SK-N-SH (cell line): ENCODE measurements around the gene VAMP2. TPM values are rescaled to one million over a fixed set of nuclear protein-coding genes. Genes with fewer than 3 reads are reported as not detected.

ENCODE experiments used
- CTCF ChIA-PET: fragments of 300-600, 350-600 bp; formaldehyde crosslinking; extraction: SDS; loops from one replicate; lab custom pipeline; 2021; lab: Yijun Ruan, JAX
- POLR2A ChIA-PET: fragments of 350-600 bp; sonication (Branson Sonifier 250); formaldehyde crosslinking; extraction: SDS; loops from one replicate; lab custom pipeline; 2020; ENCODE audit warnings: antibody characterized with exemption, inconsistent platforms; lab: Yijun Ruan, JAX
- DNase-seq: peaks from one replicate; pipeline ENCODE4 v3.0.0; 2012
- H2AFZ ChIP-seq: fragments of 200-600 bp; sonication (generic); 2 replicates; pipeline ENCODE4 v1.8.1; 2016; ENCODE audit warnings: antibody characterized with exemption, mild to moderate bottlenecking, low read depth
- H3F3A ChIP-seq: fragments of 200-600 bp; sonication (generic); replicated peaks from 2 replicates; pipeline ENCODE3; 2016; ENCODE audit warnings: antibody characterized with exemption, mild to moderate bottlenecking; ENCODE audit not compliant: insufficient read depth
- H3K27ac ChIP-seq, 2 experiments: fragments of 200-500 bp in 1 of 2; fragments of 200-600 bp in 1 of 2; sonication (Bioruptor generic) in 1 of 2; sonication (generic), shearing (Covaris generic) in 1 of 2; 2 replicates each; pipeline versions ENCODE4 v1.5.1 to v1.6.1; 2014 to 2016; ENCODE audit warnings: low read depth in 2 of 2, inconsistent platforms in 1 of 2, low read length in 1 of 2, mild to moderate bottlenecking in 1 of 2, mixed read lengths in 1 of 2
- H3K27me3 ChIP-seq: fragments of 200-600 bp; sonication (generic), shearing (Covaris generic); 2 replicates; pipeline ENCODE4 v1.6.1; 2016; ENCODE audit warnings: mixed run types; ENCODE audit not compliant: insufficient read depth
- H3K36me3 ChIP-seq, 2 experiments: fragments of 200-500 bp in 1 of 2; fragments of 200-600 bp in 1 of 2; sonication (Bioruptor generic) in 1 of 2; sonication (generic) in 1 of 2; replicated peaks in 1 of 2; 2 replicates each; pipeline versions ENCODE3 to v1.5.1; 2014 to 2016; ENCODE audit warnings: low read length in 1 of 2, mild to moderate bottlenecking in 1 of 2; ENCODE audit not compliant: insufficient read depth in 2 of 2, control insufficient read depth in 1 of 2
- H3K4me1 ChIP-seq, 2 experiments: fragments of 200-500 bp in 1 of 2; fragments of 200-600 bp in 1 of 2; sonication (Bioruptor generic) in 1 of 2; sonication (generic), shearing (Covaris generic) in 1 of 2; 2 replicates each; pipeline versions ENCODE4 v1.5.1 to v1.6.1; 2014 to 2016; ENCODE audit warnings: low read depth in 1 of 2, low read length in 1 of 2, mixed run types in 1 of 2; ENCODE audit not compliant: insufficient read depth in 2 of 2, control insufficient read depth in 1 of 2
- H3K4me2 ChIP-seq: fragments of 200-600 bp; sonication (generic), shearing (Covaris generic); 2 replicates; pipeline ENCODE4 v1.6.1; 2017; ENCODE audit warnings: mixed run types
- H3K4me3 ChIP-seq, 2 experiments: fragments of 200-500 bp in 1 of 2; fragments of 200-600 bp in 1 of 2; sonication (Bioruptor generic) in 1 of 2; sonication (generic), shearing (Covaris generic) in 1 of 2; 2 replicates each; pipeline versions ENCODE4 v1.5.1 to v1.8.1; 2014 to 2016; ENCODE audit warnings: low read depth in 2 of 2, inconsistent platforms in 1 of 2, low read length in 1 of 2, mild to moderate bottlenecking in 1 of 2, mixed read lengths in 1 of 2, moderate library complexity in 1 of 2
- H3K79me2 ChIP-seq: fragments of 200-600 bp; sonication (generic); 2 replicates; pipeline ENCODE4 v1.8.1; 2017; ENCODE audit warnings: mild to moderate bottlenecking; ENCODE audit not compliant: insufficient read depth
- H3K9ac ChIP-seq: fragments of 200-600 bp; sonication (generic); 2 replicates; pipeline ENCODE4 v1.6.1; 2017; ENCODE audit warnings: mixed run types
- H3K9me2 ChIP-seq: fragments of 200-600 bp; sonication (generic); 2 replicates; pipeline ENCODE4 v1.6.1; 2017; ENCODE audit warnings: mixed run types
- H3K9me3 ChIP-seq: fragments of 200-600 bp; sonication (generic); 2 replicates; pipeline ENCODE4 v1.6.1; 2017; ENCODE audit warnings: mixed run types, mild to moderate bottlenecking, moderate library complexity
- H4K20me1 ChIP-seq: fragments of 200-600 bp; sonication (generic); 2 replicates; pipeline ENCODE4 v1.6.1; 2017; ENCODE audit warnings: mild to moderate bottlenecking, mixed run types; ENCODE audit not compliant: insufficient read depth
- CTCF ChIP-seq: fragments of 200-600 bp; sonication (generic); IDR thresholded peaks from 2 replicates; pipeline ENCODE4 v1.6.1; 2017; ENCODE audit warnings: antibody characterized with exemption, mild to moderate bottlenecking, moderate library complexity
- ELF1 ChIP-seq: IDR thresholded peaks from 2 replicates; pipeline ENCODE4 v1.4.0; 2012
- EZH2phosphoT487 ChIP-seq: fragments of 200-600 bp; sonication (generic); IDR thresholded peaks from 2 replicates; pipeline ENCODE4 v1.6.1; 2017; ENCODE audit warnings: low read depth, mixed run types, mild to moderate bottlenecking, antibody characterized with exemption, moderate library complexity, borderline replicate concordance
- FOSL2 ChIP-seq: IDR thresholded peaks from 2 replicates; pipeline ENCODE4 v1.4.0; 2012; ENCODE audit warnings: low read depth, mild to moderate bottlenecking, moderate library complexity, borderline replicate concordance
- GATA2 ChIP-seq: sonication (generic); formaldehyde crosslinking; IDR thresholded peaks from 2 replicates; pipeline ENCODE4 v1.5.0; 2020; ENCODE audit warnings: mild to moderate bottlenecking, missing genetic modification reagents
- JUND ChIP-seq: IDR thresholded peaks from 2 replicates; pipeline ENCODE4 v1.4.0; 2012
- NRF1 ChIP-seq: IDR thresholded peaks from 2 replicates; pipeline ENCODE4 v1.6.1; 2012; ENCODE audit warnings: low read depth, mild to moderate bottlenecking, low read length
- RFX5 ChIP-seq: IDR thresholded peaks from 2 replicates; pipeline ENCODE4 v1.6.1; 2012; ENCODE audit warnings: mild to moderate bottlenecking, improper control_type of control experiment, low read length
- RXRA ChIP-seq: IDR thresholded peaks from 2 replicates; pipeline ENCODE4 v1.4.0; 2012; ENCODE audit warnings: low read depth, mild to moderate bottlenecking, borderline replicate concordance
- SMC3 ChIP-seq: IDR thresholded peaks from 2 replicates; pipeline ENCODE4 v1.6.1; 2012; ENCODE audit warnings: low read depth, low read length, improper control_type of control experiment
- USF1 ChIP-seq: IDR thresholded peaks from 2 replicates; pipeline ENCODE4 v1.4.0; 2012; ENCODE audit warnings: low read depth, borderline replicate concordance
- ZBTB33 ChIP-seq: IDR thresholded peaks from 2 replicates; pipeline ENCODE4 v1.4.0; 2012; ENCODE audit warnings: low read depth, borderline replicate concordance
- WGBS: methylation state at CpG from one replicate; pipeline ENCODE4 v1.1.6; 2017; ENCODE audit warnings: low lambda C conversion rate; 5-methylcytosine and 5-hydroxymethylcytosine counted together
- polyA plus RNA-seq, 3 experiments: library from polyadenylated mRNA; depleted of rRNA; stranded (reverse); fragments of >200 nt; gene quantifications; 2 replicates each; pipeline ENCODE4 v1.2.3, GENCODE V29; 2012

The VAMP2 gene
- polyA plus RNA-seq, 1 of the 3 experiments (the other 2 are of a cell fraction) = 42.0 TPM

- 92% methylated on average over 13 of the region's 14 CpGs for WGBS
- POLR2A ChIA-PET = interaction anchor here (2.3 kb wide), 1 partner anchor 27 kb away, joined by 6 read pairs; no protein-coding TSS in a partner anchor
- no peak for TF ChIP-seq USF1
Observed at GRCh38 chr17:8146381-8147140, 16.2 kb downstream of the VAMP2 start.

GRCh38 chr17:8145811-8146210 is 16.9 kb downstream of the VAMP2 start:
- TF ChIP-seq CTCF (no peak), SMC3 (no peak), USF1 (no peak), RFX5 (no peak), ZBTB33 (no peak), ELF1 (no peak), JUND (no peak), FOSL2 (no peak), EZH2phosphoT487 (no peak), NRF1 (no peak), GATA2 (CRISPR knock-in tag) (no peak), RXRA (no peak)
- Histone ChIP-seq H3F3A (no peaks in the 10 kb centered on the region), H4K20me1 (peaks cover 9% of the 10 kb centered on the region; the same call in 1 of the 2 replicates), H3K79me2 (peaks cover 9% of the 10 kb centered on the region; the same call in 1 of the 2 replicates), H2AFZ (no peak overlapping the region), H3K4me2 (no peak overlapping the region), H3K36me3 (peaks cover 24 to 73% of the 10 kb centered on the region in 2 experiments), H3K27me3 (no peaks in the 10 kb centered on the region), H3K9me2 (no peaks in the 10 kb centered on the region), H3K27ac (no peak overlapping the region), H3K4me3 (no peak overlapping the region), H3K9me3 (no peaks in the 10 kb centered on the region), H3K9ac (no peak overlapping the region), H3K4me1 (peaks cover 5 to 6% of the 10 kb centered on the region in 2 experiments; a peak in 2 of 4 replicates)
- POLR2A ChIA-PET = interaction anchor here (2.3 kb wide), 1 partner anchor 27 kb away, joined by 6 read pairs; no protein-coding TSS in a partner anchor
- CTCF ChIA-PET = interaction anchor here (0.6 kb wide), 1 partner anchor 19 kb away, joined by 3 read pairs; no protein-coding TSS in a partner anchor
- WGBS = 89% methylated on average over 9 of the region's 12 CpGs
- DNase-seq = no peak

More at GRCh38 chr17:8146381-8147140, 16.2 kb downstream of the VAMP2 start:
- Histone ChIP-seq H3K4me1 (peaks cover 7% of the 10 kb centered on the region in 2 experiments; a peak in 2 of 4 replicates), H3K9me2 (no peaks in the 10 kb centered on the region), H3K36me3 (peaks cover 18 to 66% of the 10 kb centered on the region in 2 experiments), H3K4me2 (no peak overlapping the region), H3K27ac (no peak overlapping the region), H2AFZ (no peak overlapping the region), H3F3A (peaks cover under 1% of the 10 kb centered on the region), H4K20me1 (peaks cover 9% of the 10 kb centered on the region; the same call in 1 of the 2 replicates), H3K4me3 (no peak overlapping the region), H3K9me3 (no peaks in the 10 kb centered on the region), H3K79me2 (peaks cover 11% of the 10 kb centered on the region; the same call in 1 of the 2 replicates), H3K9ac (no peak overlapping the region), H3K27me3 (no peaks in the 10 kb centered on the region)
- no peak for DNase-seq
- CTCF ChIA-PET = no interaction called here
